Sciatic nerve (tissue), 2 donors: Measurements from ENCODE around the gene TTC8. TPM values are rescaled to one million over a fixed set of nuclear protein-coding genes. Genes with fewer than 3 reads are reported as not detected.
"Not testable (repeated sequence)": the region's sequence is repeated elsewhere in the genome, so short reads cannot be mapped to it uniquely, and the experiment has no call there.

Experiments
- ATAC-seq: fragments of 200-7000 bp; cut with Tn5 transposase; one replicate; pipeline ENCODE4 v1.9.1; 2020; ENCODE audit warnings: mild to moderate bottlenecking, moderate library complexity
- DNase-seq: peaks from one replicate; pipeline ENCODE4 v3.0.0-alpha.2; 2020; ENCODE audit warnings: low spot score
- intact Hi-C: fragments of 100-400 bp; cut with DNase I; formaldehyde crosslinking; loops from one replicate; pipeline ENCODE4 v1.14.2; 2022
- total RNA-seq: library from RNA; stranded (reverse); fragmentation: NEBNext Ultra II Directional; extraction: Animal tissue kit (Norgen Biotek cat#: 25700); gene quantifications from one replicate; pipeline ENCODE4 v1.2.1, GENCODE V29; 2021
- donor health status: DM: no; HTN: no; CAD: no.
- donor health status: DM: no; HTN: no; CAD: no.

TTC8 gene
- total RNA-seq, 1 donor from 2014 or later, result 28.1 TPM

DNA sequence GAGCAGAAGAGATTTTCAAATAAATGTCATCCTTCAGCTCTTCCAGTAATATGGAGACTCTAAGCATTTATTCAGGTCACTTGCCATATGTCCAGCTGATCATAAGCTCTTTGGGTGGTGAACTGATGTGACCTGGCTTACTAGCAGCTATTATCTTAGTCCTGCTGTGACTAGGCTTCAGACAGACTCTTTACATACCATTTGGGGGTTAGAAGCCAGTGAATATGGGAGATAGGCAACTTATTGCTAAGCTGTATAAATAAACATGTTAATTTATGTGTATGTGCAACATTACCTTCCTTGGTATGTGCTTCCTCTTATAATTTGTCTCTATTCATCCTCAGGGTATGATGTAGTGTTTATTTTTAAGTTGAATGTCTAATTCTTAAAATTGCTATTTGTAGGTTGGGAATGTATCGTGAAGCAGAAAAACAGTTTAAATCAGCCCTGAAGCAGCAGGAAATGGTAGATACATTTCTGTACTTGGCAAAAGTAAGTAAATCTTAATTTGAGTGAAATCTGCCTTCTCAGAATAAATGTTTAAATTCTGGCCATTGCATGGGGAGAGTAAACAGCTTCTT, 32.4 kb downstream of the TTC8 start:
- no peak for ATAC-seq
- intact Hi-C loops, result no loop called here
- no peak for DNase-seq

GRCh38 chr14:88857861-88858260, 33.4 kb downstream of the TTC8 start:
- intact Hi-C loops, DNase-seq, ATAC-seq: not testable (repeated sequence)

- DNase-seq, intact Hi-C loops, ATAC-seq: not testable (repeated sequence)
Observed at GRCh38 chr14:88859118-88859517, 34.7 kb downstream of the TTC8 start.

DNA sequence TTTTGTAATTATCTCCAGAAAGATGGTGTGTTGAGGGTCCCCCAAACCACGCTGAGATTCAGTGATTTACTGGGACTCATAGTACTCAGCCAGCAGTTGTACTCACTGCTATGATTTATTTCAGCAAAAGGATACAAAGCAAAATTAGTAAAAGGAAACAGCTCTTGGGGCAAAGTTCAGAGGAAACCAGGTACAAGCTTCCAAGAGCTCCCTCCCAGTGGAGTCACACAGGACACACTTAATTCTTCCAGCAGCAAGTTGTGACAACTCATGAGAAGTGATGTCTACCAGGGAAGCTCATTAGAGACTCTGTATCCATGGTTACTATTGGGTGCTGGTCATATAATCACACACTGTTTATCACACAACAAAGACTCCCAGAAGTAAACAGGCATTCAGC, 38.7 kb downstream of the TTC8 start:
- intact Hi-C loops, result no loop called here
- DNase-seq, result no peak
- no peak for ATAC-seq

DNA sequence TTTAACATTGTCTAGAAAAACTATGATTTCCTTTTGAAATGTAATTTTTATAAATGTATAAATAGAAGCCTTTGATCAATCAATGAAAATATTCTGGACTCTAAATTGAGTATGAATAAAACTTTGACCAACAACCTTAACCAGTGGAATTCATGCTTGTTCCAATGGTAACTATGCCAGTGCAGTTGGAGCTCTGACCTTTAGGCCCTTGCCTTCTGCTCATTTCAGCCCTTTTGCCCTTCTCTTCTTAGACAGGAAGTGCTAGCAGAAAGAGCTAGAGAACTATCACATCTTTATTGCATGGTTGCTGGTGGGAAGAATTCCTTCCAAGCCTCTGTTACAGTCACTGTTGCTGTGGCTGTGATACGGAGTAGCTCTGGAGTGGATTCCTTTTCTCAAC, 39.7 kb downstream of the TTC8 start:
- DNase-seq (no peak), ATAC-seq (no peak)
- intact Hi-C loops, result no loop called here

- no peak for ATAC-seq
- no peak for DNase-seq
- intact Hi-C loops, result no loop called here
Observed at GRCh38 chr14:88866305-88866704, 41.9 kb downstream of the TTC8 start.

GRCh38 chr14:88868558-88869159, 44.2 kb downstream of the TTC8 start:
- intact Hi-C loops, result no loop called here
- DNase-seq (no peak), ATAC-seq (no peak)

DNA sequence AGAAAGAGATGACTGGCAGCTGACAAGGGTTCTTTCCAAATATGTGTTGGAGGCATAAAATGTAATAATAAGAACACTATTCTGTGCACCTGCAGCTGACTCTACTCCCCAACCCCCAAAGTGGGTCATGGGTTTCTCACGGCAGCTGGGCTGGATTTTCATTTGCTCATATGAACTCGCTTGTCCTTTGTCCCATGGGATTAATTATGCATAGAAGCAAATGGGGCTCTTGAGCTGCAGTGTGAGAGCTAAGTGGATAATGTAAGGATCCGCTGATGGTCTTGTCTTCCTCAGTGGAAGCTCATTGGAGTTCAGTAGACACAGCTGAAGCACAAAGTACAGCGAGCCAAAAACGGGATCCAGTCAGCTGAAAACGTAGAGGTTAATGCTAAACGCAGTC, 46.3 kb downstream of the TTC8 start:
- ATAC-seq (no peak), DNase-seq (no peak)
- intact Hi-C loops, result no loop called here

GRCh38 chr14:88871429-88871828, 47.0 kb downstream of the TTC8 start:
- DNase-seq (no peak), ATAC-seq (no peak)
- intact Hi-C loops, result no loop called here

GRCh38 chr14:88872976-88873375, 48.5 kb downstream of the TTC8 start:
- intact Hi-C loops, result no loop called here
- DNase-seq, result peak; percentile 63
- peak; percentile 80 for ATAC-seq

DNA sequence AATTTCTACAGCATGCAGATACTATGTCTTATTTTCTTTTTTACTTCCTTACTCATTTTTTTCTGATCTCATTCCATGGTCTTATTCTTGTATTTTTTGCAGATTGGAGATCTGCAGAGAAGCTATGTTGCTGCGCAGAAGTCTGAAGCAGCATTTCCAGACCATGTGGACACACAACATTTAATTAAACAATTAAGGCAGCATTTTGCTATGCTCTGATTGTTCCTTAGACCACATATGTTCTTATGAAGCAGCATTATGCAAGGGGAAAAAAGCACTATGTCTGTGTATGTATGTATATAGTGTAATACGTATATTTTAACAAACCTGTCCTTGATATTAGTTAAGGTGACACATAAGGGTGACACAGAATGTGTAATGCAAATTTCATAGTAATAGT, 52.7 kb downstream of the TTC8 start:
- no peak for ATAC-seq
- no peak for DNase-seq
- intact Hi-C loops, result no loop called here

DNA sequence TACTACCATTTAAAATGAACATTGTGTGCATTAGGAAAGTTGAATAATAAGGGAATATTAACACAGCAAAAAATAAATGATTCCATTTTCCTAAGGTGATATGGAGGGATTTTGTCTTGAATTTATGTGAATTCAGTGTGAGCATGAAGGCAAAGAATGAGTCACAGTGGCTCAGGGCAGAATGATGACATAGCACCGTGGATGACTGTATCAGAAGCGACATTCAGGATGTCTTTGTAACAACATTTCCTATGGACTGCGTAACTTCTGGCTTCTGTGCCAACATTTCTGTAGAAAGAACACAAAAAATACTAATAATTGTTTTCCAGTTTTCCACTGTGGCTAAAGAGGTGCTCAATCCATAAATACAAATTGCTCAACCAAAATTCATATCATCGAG, 54.6 kb downstream of the TTC8 start:
- no peak for DNase-seq
- ATAC-seq, result no peak

GRCh38 chr14:88882236-88882635, 57.8 kb downstream of the TTC8 start:
- no peak for ATAC-seq
- DNase-seq, result no peak
- intact Hi-C loops, result no loop called here

More for the DNA sequence above, 54.6 kb downstream of the TTC8 start:
- intact Hi-C loops, result no loop called here

DNA sequence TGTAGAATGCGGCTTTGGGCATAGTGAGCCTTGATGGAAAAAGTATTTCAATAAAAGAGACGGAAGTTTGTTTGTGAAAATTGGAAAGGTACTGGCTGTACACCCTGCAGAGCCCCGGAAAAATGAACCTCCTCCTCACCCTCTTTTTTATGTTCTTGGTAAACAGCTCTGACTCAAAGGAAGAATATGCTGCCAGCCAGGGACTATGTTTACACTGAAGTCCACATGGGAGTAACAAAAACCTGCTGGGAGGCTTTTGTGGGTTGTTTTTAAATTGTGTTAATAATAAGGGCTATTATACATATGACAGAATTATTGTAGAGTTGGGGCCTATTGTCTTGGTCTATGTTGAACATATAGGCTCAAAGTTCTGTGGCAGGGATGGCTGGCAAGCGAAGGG, 70.7 kb downstream of the TTC8 start:
- intact Hi-C loops, result no loop called here
- DNase-seq (no peak), ATAC-seq (no peak)

- intact Hi-C loops, result no loop called here
- ATAC-seq (no peak), DNase-seq (no peak)
Observed at GRCh38 chr14:88901189-88901588, 76.7 kb downstream of the TTC8 start.

DNA sequence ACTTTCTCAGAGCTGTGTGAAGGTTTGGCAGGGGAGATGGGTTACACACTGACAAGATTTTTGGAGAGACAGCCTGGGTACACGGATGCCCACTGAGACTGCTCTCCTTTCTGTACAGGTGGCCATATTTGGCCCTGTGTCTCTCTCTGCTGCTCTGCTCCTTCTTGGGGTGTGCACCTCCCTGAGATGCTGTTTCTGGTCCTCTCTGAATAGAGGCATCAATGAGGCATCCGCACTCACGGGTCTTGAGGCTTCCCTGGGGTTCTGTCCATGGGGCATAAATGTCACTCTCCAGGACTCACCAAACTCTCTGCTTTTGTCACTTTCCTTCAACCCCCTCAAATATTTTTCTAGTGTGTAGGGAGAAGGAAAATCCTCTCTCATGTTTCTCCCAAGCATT, 77.5 kb downstream of the TTC8 start:
- ATAC-seq, result no peak
- intact Hi-C loops, result no loop called here
- DNase-seq, result no peak

GRCh38 chr14:88902850-88903249, 78.4 kb downstream of the TTC8 start:
- intact Hi-C loops, result no loop called here
- ATAC-seq, result no peak
- DNase-seq, result no peak

GRCh38 chr14:88904206-88904647, 79.8 kb downstream of the TTC8 start:
- DNase-seq (no peak), ATAC-seq (no peak)
- intact Hi-C loops, result no loop called here

DNA sequence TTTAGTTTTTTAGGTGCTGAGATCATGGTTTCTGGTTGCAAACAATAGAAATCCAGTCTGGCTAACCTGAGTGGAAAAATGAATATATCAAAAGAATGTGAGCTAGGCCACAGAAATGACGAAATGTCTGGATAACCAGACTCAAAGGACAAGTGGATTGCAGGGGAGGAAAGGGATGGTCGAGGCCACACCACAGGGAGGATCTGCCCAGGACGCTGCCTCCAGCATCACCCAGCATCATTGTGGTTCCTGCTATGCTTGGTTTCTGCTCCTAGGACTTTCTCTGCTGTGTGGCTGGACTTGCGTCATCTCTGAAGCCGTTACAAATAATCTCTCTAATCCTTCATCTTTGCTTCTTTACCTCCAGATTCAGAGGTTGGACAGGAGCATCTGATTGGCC, 80.4 kb downstream of the TTC8 start:
- ATAC-seq (no peak), DNase-seq (no peak)
- intact Hi-C loops, result no loop called here

DNA sequence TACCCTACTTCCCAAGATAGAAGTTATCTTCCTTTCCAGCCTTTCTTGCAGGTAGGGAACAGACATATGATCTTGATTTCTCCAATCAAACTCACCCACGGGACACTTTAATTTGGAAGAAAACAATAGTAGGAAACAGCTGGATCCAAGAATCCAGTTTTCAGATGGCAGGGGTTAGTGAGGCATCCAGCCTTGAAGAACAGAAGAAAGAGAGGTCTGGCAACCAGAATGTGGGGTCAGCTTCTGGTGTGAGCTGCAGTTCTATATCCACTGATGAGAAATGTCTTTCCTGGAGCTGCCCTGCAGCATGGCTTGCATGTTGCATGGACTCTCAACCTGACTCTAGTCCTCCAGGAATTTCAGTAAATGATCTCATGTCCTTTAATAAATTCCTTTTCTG, 83.8 kb downstream of the TTC8 start:
- no peak for ATAC-seq
- intact Hi-C loops, result no loop called here
- DNase-seq, result no peak

DNA sequence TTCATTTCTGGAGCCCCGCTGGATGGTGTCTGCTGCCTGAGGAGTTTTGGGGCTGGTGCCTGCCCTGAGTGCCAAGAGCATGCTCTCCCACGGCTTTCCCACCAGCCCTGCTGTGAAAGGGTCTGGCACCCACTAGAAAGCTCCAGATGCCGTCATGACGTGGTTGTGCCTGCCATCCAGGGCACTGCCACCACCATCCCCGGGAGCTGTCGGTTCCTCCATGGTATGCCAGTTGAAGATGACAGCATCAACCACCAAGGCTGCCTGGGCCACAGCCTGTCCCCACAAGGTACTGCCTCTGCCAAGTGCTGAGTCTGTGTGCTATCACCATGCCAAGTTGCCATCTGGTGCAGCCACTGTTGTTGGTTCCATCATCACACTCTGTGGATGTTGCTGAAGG, 85.9 kb downstream of the TTC8 start:
- no peak for ATAC-seq
- intact Hi-C loops, result no loop called here
- no peak for DNase-seq
